H1 (cell line): ENCODE data around the gene PKD2. TPM values are rescaled to one million over a fixed set of nuclear protein-coding genes. Genes with fewer than 3 reads are reported as not detected.

Experiments used
- CHD7 ChIP-seq: fragments of 300-600 bp; sonication (generic); IDR thresholded peaks from 2 replicates; pipeline ENCODE4 v1.7.1; 2012; ENCODE audit warnings: low read length, moderate library complexity, mild to moderate bottlenecking, inconsistent platforms; ENCODE audit not compliant: insufficient replicate concordance
- polyA plus RNA-seq, 7 experiments: library from polyadenylated mRNA; depleted of rRNA in 3 of 7; stranded (reverse) in 5 of 7; unstranded in 2 of 7; fragments of >200 nt in 5 of 7; fragments of 200-250 nt in 2 of 7; gene quantifications; 1 replicate in 5 of 7; 2 replicates in 1 of 7; 4 replicates in 1 of 7; pipeline versions ENCODE4 v1.2.1 to v1.2.3, GENCODE V29; 2011 to 2013; ENCODE audit warnings: missing spikeins in 2 of 7, mixed read lengths in 2 of 7
- total RNA-seq: library from RNA; stranded (reverse); fragmentation: NEBNext Ultra II Directional; extraction: Animal tissue kit (Norgen Biotek cat#: 25700); gene quantifications from 2 replicates; pipeline ENCODE4 v1.2.1, GENCODE V29; 2021

The PKD2 gene
- total and polyA plus RNA-seq, 2 of the 8 experiments (the other 6 are each of a cell fraction or from before 2014, with no cell fraction given) = 16.0 to 32.0 TPM

DNA sequence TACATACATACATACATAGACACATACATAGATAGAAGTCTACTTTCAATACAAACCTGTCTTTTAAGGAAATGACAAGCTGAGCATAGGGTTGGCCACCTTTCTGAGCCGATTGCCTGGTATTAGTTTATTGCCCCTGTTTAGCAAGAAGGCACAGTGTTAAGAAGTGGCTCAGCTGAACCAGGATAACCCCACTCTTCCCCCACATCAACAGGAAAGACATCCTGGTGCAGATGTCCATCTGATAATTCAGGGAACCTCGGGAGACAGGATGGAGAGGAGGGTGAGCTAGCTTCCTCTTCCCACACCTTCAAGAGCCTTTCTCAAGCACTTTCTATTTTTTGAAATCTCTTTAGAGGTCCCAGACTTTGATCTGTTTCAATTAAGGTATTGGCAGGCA, 52.3 kb downstream of the PKD2 start (continued):
- TF ChIP-seq CHD7 = no peak
